Measurements from ENCODE around the gene VPS45. TPM values are rescaled to one million over a fixed set of nuclear protein-coding genes. Genes with fewer than 3 reads are reported as not detected.

Gene VPS45
- total RNA-seq, 6 experiments from 2014 or later = 12.5 to 18.2 (median 14.7) TPM

GRCh38 chr1:150121236-150121862, 53.8 kb downstream of the VPS45 start:
- ATAC-seq (no peak), DNase-seq (no peak)
- TF ChIP-seq POLR2A (IDR thresholded peaks at IDR 0.05) = no peak
- no peak for TF ChIP-seq CTCF (IDR thresholded peaks at IDR 0.05)
- WGBS (ENCODE audit: insufficient coverage, low coverage, low lambda C conversion rate, missing lambda C conversion rate) = 60% methylated on average over 1 of the region's 1 CpG
- H3K27ac ChIP-seq = no peak overlapping the region
- H3K4me1 ChIP-seq = no peaks in the 10 kb centered on the region
- no peak overlapping the region for H3K4me3 ChIP-seq
- no peaks in the 10 kb centered on the region for H3K36me3 ChIP-seq
- H3K9me3 ChIP-seq = no peaks in the 10 kb centered on the region
- intact Hi-C loops (cut with DNase I) = no loop called here
- H3K27me3 ChIP-seq = no peaks in the 10 kb centered on the region

GRCh38 chr1:150126811-150127210, 59.2 kb downstream of the VPS45 start:
- no peaks in the 10 kb centered on the region for H3K27me3 ChIP-seq
- H3K9me3 ChIP-seq = no peaks in the 10 kb centered on the region
- H3K4me1 ChIP-seq = peaks cover 0 to 4% (median 0%) of the 10 kb centered on the region in 4 donors
- intact Hi-C loops (cut with DNase I) = no loop called here
- H3K36me3 ChIP-seq = no peaks in the 10 kb centered on the region
- TF ChIP-seq CTCF (IDR thresholded peaks at IDR 0.05) (no peak), POLR2A (IDR thresholded peaks at IDR 0.05) (no peak)
- H3K4me3 ChIP-seq = no peak overlapping the region
- ATAC-seq = no peak
- no peak for DNase-seq
- WGBS (ENCODE audit: insufficient coverage, low coverage, low lambda C conversion rate, missing lambda C conversion rate) = 100% methylated on average over 2 of the region's 2 CpGs
- no peak overlapping the region for H3K27ac ChIP-seq

- peaks cover 0 to 5% (median 0%) of the 10 kb centered on the region in 4 donors for H3K4me1 ChIP-seq
- DNase-seq = no peak
- no peak overlapping the region for H3K4me3 ChIP-seq
- H3K27ac ChIP-seq = no peak overlapping the region
- no peak for ATAC-seq
- H3K9me3 ChIP-seq = no peaks in the 10 kb centered on the region
- intact Hi-C loops (cut with DNase I) = no loop called here
- no peaks in the 10 kb centered on the region for H3K36me3 ChIP-seq
- no peaks in the 10 kb centered on the region for H3K27me3 ChIP-seq
- TF ChIP-seq CTCF (IDR thresholded peaks at IDR 0.05) = no peak
- TF ChIP-seq POLR2A (IDR thresholded peaks at IDR 0.05) = no peak
Observed at GRCh38 chr1:150127464-150127863, 59.9 kb downstream of the VPS45 start.

GRCh38 chr1:150127868-150128267, 60.3 kb downstream of the VPS45 start:
- ATAC-seq (no peak), DNase-seq (no peak)
- no peak for TF ChIP-seq CTCF (IDR thresholded peaks at IDR 0.05)
- no peak for TF ChIP-seq POLR2A (IDR thresholded peaks at IDR 0.05)
- intact Hi-C loops (cut with DNase I) = no loop called here
- Histone ChIP-seq H3K4me1 (peaks cover 0 to 5% (median 0%) of the 10 kb centered on the region in 4 donors), H3K27me3 (no peaks in the 10 kb centered on the region), H3K27ac (no peak overlapping the region), H3K9me3 (no peaks in the 10 kb centered on the region), H3K4me3 (no peak overlapping the region), H3K36me3 (no peaks in the 10 kb centered on the region)
- 98% methylated on average over 7 of the region's 7 CpGs for WGBS (ENCODE audit: insufficient coverage, low coverage, low lambda C conversion rate, missing lambda C conversion rate)

GRCh38 chr1:150132372-150132771, 64.8 kb downstream of the VPS45 start:
- intact Hi-C loops (cut with DNase I) = no loop called here
- Histone ChIP-seq H3K9me3 (no peaks in the 10 kb centered on the region), H3K27ac (no peak overlapping the region), H3K4me3 (no peak overlapping the region), H3K36me3 (no peaks in the 10 kb centered on the region), H3K4me1 (peaks cover 0 to 5% (median 0%) of the 10 kb centered on the region in 4 donors), H3K27me3 (no peaks in the 10 kb centered on the region)
- ATAC-seq = no peak
- TF ChIP-seq CTCF (IDR thresholded peaks at IDR 0.05) = no peak
- no peak for TF ChIP-seq POLR2A (IDR thresholded peaks at IDR 0.05)
- DNase-seq = no peak
- 94% methylated on average over 1 of the region's 1 CpG for WGBS (ENCODE audit: insufficient coverage, low coverage, low lambda C conversion rate, missing lambda C conversion rate)

Measured in right lobe of liver (tissue), 6 donors.